ENCODE data around the gene TAS1R2. TPM values are rescaled to one million over a fixed set of nuclear protein-coding genes. Genes with fewer than 3 reads are reported as not detected.

The TAS1R2 gene
- total and polyA plus RNA-seq, 3 donors from 2014 or later: 0.19 TPM; not detected in 2

DNA sequence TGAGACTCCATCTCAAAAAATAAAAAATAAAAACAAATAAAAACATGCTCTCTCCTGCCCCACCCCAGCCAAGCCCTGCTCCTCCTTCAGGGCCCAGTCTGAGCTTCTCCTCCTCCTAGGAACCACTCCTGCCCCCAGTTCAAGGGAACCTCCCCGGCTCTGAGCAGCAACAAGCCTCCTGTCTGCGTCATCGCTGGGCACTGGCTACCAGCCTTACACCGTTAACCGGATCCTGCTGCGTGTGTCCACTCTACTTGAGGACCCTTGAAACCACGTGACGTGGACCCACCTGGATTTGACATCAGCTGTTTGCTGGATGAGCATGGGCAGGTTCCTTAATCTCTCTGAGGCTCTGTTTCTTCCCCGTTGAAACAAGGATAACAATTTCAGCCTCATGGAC, 1.6 kb upstream of the TAS1R2 start:
- 73 to 81% methylated on average over 9 of the region's 9 CpGs for WGBS, 2 donors
- no peak overlapping the region for H3K27ac ChIP-seq
- no peaks in the 10 kb centered on the region for H3K36me3 ChIP-seq (ENCODE audit: low read depth, missing control alignments)
- H3K27me3 ChIP-seq: no peaks in the 10 kb centered on the region
- intact Hi-C loops (cut with DNase I; ENCODE audit: low total_unique reads): no loop called here
- no peak for DNase-seq
- no peaks in the 10 kb centered on the region for H3K9me3 ChIP-seq
- TF ChIP-seq, protein P1, sequence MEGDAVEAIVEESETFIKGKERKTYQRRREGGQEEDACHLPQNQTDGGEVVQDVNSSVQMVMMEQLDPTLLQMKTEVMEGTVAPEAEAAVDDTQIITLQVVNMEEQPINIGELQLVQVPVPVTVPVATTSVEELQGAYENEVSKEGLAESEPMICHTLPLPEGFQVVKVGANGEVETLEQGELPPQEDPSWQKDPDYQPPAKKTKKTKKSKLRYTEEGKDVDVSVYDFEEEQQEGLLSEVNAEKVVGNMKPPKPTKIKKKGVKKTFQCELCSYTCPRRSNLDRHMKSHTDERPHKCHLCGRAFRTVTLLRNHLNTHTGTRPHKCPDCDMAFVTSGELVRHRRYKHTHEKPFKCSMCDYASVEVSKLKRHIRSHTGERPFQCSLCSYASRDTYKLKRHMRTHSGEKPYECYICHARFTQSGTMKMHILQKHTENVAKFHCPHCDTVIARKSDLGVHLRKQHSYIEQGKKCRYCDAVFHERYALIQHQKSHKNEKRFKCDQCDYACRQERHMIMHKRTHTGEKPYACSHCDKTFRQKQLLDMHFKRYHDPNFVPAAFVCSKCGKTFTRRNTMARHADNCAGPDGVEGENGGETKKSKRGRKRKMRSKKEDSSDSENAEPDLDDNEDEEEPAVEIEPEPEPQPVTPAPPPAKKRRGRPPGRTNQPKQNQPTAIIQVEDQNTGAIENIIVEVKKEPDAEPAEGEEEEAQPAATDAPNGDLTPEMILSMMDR (IDR thresholded peaks at IDR 0.05): no peak
- TF ChIP-seq POLR2A (IDR thresholded peaks at IDR 0.05): no peak
- no peaks in the 10 kb centered on the region for H3K4me1 ChIP-seq
- H3K4me3 ChIP-seq: no peak overlapping the region

- Histone ChIP-seq H3K4me1 (no peaks in the 10 kb centered on the region), H3K27ac (no peak overlapping the region), H3K36me3 (ENCODE audit: low read depth, missing control alignments) (no peaks in the 10 kb centered on the region), H3K9me3 (no peaks in the 10 kb centered on the region), H3K27me3 (no peaks in the 10 kb centered on the region), H3K4me3 (no peak overlapping the region)
- intact Hi-C loops (cut with DNase I; ENCODE audit: low total_unique reads): no loop called here
- TF ChIP-seq POLR2A (IDR thresholded peaks at IDR 0.05): no peak
- TF ChIP-seq, protein P1 (IDR thresholded peaks at IDR 0.05): no peak
- DNase-seq: no peak
- WGBS, 2 donors: 92 to 93% methylated on average over 7 of the region's 7 CpGs
These were observed 1.3 kb downstream of the TAS1R2 start for GRCh38 chr1:18858070-18858688.

- Histone ChIP-seq H3K4me3 (no peak overlapping the region), H3K27me3 (no peaks in the 10 kb centered on the region), H3K27ac (no peak overlapping the region), H3K4me1 (no peaks in the 10 kb centered on the region), H3K9me3 (no peaks in the 10 kb centered on the region), H3K36me3 (ENCODE audit: low read depth, missing control alignments) (no peaks in the 10 kb centered on the region)
- no peak for TF ChIP-seq POLR2A (IDR thresholded peaks at IDR 0.05)
- TF ChIP-seq, protein P1 (IDR thresholded peaks at IDR 0.05): no peak
- WGBS, 2 donors: 92 to 96% methylated on average over 1 of the region's 1 CpG
- intact Hi-C loops (cut with DNase I; ENCODE audit: low total_unique reads): no loop called here
- no peak for DNase-seq
These were observed 3.0 kb downstream of the TAS1R2 start for GRCh38 chr1:18856435-18856834.

DNA sequence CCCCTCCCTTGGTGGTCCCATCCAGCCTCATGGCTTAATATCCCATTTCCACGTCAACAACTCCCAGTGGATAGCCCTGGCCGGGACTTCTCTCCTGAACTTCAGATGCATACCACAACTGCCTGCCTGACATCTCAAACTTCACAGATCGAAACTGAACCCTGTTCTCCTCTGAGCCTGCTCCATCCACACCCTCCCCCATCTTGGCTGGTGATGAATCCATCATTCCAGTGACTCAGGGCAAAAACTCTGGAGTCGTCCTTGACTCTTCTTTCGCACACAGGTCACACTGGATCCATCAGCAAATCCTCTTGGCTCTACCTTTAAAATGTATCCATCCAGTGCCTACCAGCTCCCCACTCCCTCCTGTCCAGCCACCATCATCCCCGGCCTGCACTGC, 3.9 kb downstream of the TAS1R2 start:
- no peak overlapping the region for H3K27ac ChIP-seq
- WGBS, 2 donors: 65 to 81% methylated on average over 6 of the region's 6 CpGs
- H3K36me3 ChIP-seq (ENCODE audit: low read depth, missing control alignments): no peaks in the 10 kb centered on the region
- intact Hi-C loops (cut with DNase I; ENCODE audit: low total_unique reads): no loop called here
- no peak overlapping the region for H3K4me3 ChIP-seq
- no peaks in the 10 kb centered on the region for H3K4me1 ChIP-seq
- no peak for DNase-seq
- H3K27me3 ChIP-seq: no peaks in the 10 kb centered on the region
- TF ChIP-seq, protein P1 (IDR thresholded peaks at IDR 0.05): no peak
- no peak for TF ChIP-seq POLR2A (IDR thresholded peaks at IDR 0.05)
- H3K9me3 ChIP-seq: no peaks in the 10 kb centered on the region
